K562 (cell line): Measurements from ENCODE around the gene TXLNA. TPM values are rescaled to one million over a fixed set of nuclear protein-coding genes. Genes with fewer than 3 reads are reported as not detected.

ENCODE experiments used
- ATAC-seq: fragments of 200-7000 bp; cut with Tn5 transposase; 3 replicates; pipeline ENCODE4 v1.9.1; 2020; ENCODE audit warnings: moderate library complexity
- BruUV-seq: library from RNA; stranded (reverse); fragments of 400-500 nt; replicated peaks from 2 replicates; lab custom pipeline; 2021; lab: Mats Ljungman, UMichigan
- CTCF ChIA-PET: fragments of 300-600 bp; formaldehyde crosslinking; extraction: SDS; loops from one replicate; lab custom pipeline; 2021; ENCODE audit warnings: low intra/inter-chr PET ratio; lab: Yijun Ruan, JAX
- POLR2A ChIA-PET: fragments of 300-600, 350-650 bp; sonication (Branson Sonifier 250); formaldehyde crosslinking; extraction: SDS; loops from one replicate; lab custom pipeline; 2021; ENCODE audit warnings: antibody characterized with exemption, inconsistent platforms; lab: Yijun Ruan, JAX
- DNase-seq, 4 experiments: peaks; one replicate each; pipeline versions ENCODE4 v3.0.0 to v3.0.0-alpha.2; 2011 to 2018; ENCODE audit warnings: low spot score in 3 of 4, mixed read lengths in 3 of 4; ENCODE audit errors: extremely low read depth in 1 of 4
- FAIRE-seq: peaks from 2 replicates; lab custom pipeline; 2011; peaks lifted over from hg19 to GRCh38; lab: Jason Lieb, UNC
- H2AFZ ChIP-seq: 2 replicates; pipeline ENCODE4 v1.6.0; 2011; ENCODE audit warnings: low read depth, low read length, control low read depth, inconsistent platforms
- H3K27ac ChIP-seq: fragments of 200-600 bp; 3 replicates; pipeline ENCODE4 v1.8.0; 2011; ENCODE audit warnings: low read depth, mild to moderate bottlenecking, control low read depth, inconsistent platforms, low read length, moderate library complexity, mixed read lengths; ENCODE audit errors: extremely low read depth
- H3K27me3 ChIP-seq, 2 experiments: fragments of 300-600 bp in 1 of 2; 2 replicates in 1 of 2; 3 replicates in 1 of 2; pipeline versions ENCODE4 v1.6.0 to v1.8.0; 2011; ENCODE audit warnings: inconsistent platforms in 2 of 2, low read length in 2 of 2, mild to moderate bottlenecking in 1 of 2, mixed read lengths in 1 of 2, moderate library complexity in 1 of 2; ENCODE audit not compliant: control insufficient read depth in 2 of 2, insufficient read depth in 2 of 2
- H3K36me3 ChIP-seq: fragments of 300-600 bp; 3 replicates; pipeline ENCODE4 v1.8.0; 2011; ENCODE audit warnings: mild to moderate bottlenecking, low read length, inconsistent platforms; ENCODE audit not compliant: control insufficient read depth, insufficient read depth
- H3K4me1 ChIP-seq, 2 experiments: fragments of 200-600 bp in 1 of 2; replicated peaks in 1 of 2; 2 replicates in 1 of 2; 3 replicates in 1 of 2; pipeline versions ENCODE4 v1.5.1 to v1.8.0; 2011; ENCODE audit warnings: inconsistent platforms in 2 of 2, low read length in 2 of 2, mild to moderate bottlenecking in 1 of 2, mixed read lengths in 1 of 2, moderate library complexity in 1 of 2; ENCODE audit not compliant: control insufficient read depth in 2 of 2, insufficient read depth in 2 of 2
- H3K4me2 ChIP-seq: 2 replicates; pipeline ENCODE4 v1.6.1; 2011; ENCODE audit warnings: low read length, control low read depth, inconsistent platforms, mixed read lengths; ENCODE audit not compliant: insufficient read depth
- H3K4me3 ChIP-seq: fragments of 200-600 bp; sonication (generic), shearing (Covaris generic); 2 replicates; pipeline ENCODE4 v1.5.1; 2016; ENCODE audit warnings: control low read depth, inconsistent platforms
- H3K79me2 ChIP-seq: fragments of 200-600 bp; 3 replicates; pipeline ENCODE4 v1.8.0; 2011; ENCODE audit warnings: low read length, inconsistent platforms; ENCODE audit not compliant: control insufficient read depth, insufficient read depth
- H3K9ac ChIP-seq, 2 experiments: 2 replicates each; pipeline versions ENCODE4 v1.6.0 to v1.6.1; 2011; ENCODE audit warnings: low read depth in 2 of 2, low read length in 2 of 2, control low read depth in 1 of 2, inconsistent platforms in 1 of 2, mild to moderate bottlenecking in 1 of 2, mixed read lengths in 1 of 2; ENCODE audit not compliant: insufficient read depth in 1 of 2
- H3K9me1 ChIP-seq: one replicate; pipeline ENCODE4 v1.6.0; 2011; ENCODE audit warnings: inconsistent platforms, mild to moderate bottlenecking, low read length, moderate library complexity; ENCODE audit not compliant: control insufficient read depth, insufficient read depth
- H3K9me3 ChIP-seq: replicated peaks from 2 replicates; pipeline ENCODE4 v1.5.1; 2011; ENCODE audit warnings: low read depth, low read length, inconsistent platforms; ENCODE audit not compliant: control insufficient read depth, insufficient read depth
- H4K20me1 ChIP-seq: replicated peaks from 2 replicates; pipeline ENCODE4 v1.6.1; 2011; ENCODE audit warnings: low read length, inconsistent platforms, mixed read lengths; ENCODE audit not compliant: control insufficient read depth, insufficient read depth
- MYNN ChIP-seq, 2 experiments: sonication (generic); formaldehyde crosslinking in 1 of 2; IDR thresholded peaks; 2 replicates each; pipeline versions ENCODE4 v1.5.0 to v1.6.1; 2016 to 2020; ENCODE audit warnings: antibody characterized with exemption in 1 of 2, missing genetic modification reagents in 1 of 2
- POLR2A ChIP-seq: fragments of 450-650 bp; conservative IDR thresholded peaks from 2 replicates; pipeline ENCODE4 v1.6.1; 2016
- POLR2AphosphoS2 ChIP-seq: IDR thresholded peaks from 2 replicates; pipeline ENCODE4 v1.6.1; 2012; ENCODE audit warnings: low read length, improper control_type of control experiment
- POU5F1 ChIP-seq: fragments of 150-350 bp; IDR thresholded peaks from 2 replicates; pipeline ENCODE4 v1.6.1; 2014; ENCODE audit warnings: borderline replicate concordance, low read length, low read depth, mild to moderate bottlenecking; ENCODE audit not compliant: partially characterized antibody
- SMARCA4 ChIP-seq: fragments of 450-650 bp; IDR thresholded peaks from 2 replicates; pipeline ENCODE4 v1.6.1; 2016
- ZNF282 ChIP-seq: sonication (generic); formaldehyde crosslinking; IDR thresholded peaks from 2 replicates; pipeline ENCODE4 v1.8.1; 2023; ENCODE audit warnings: missing genetic modification reagents
- WGBS: fragments of 100-300 bp; shearing (Covaris generic); methylation state at CpG from one replicate; pipeline ENCODE4 v1.1.6; 2016; ENCODE audit warnings: low coverage, mixed read lengths; ENCODE audit not compliant: insufficient coverage; ENCODE audit errors: missing lambda C conversion rate; 5-methylcytosine and 5-hydroxymethylcytosine counted together
- in situ Hi-C: fragments of 300-500 bp; cut with MboI; formaldehyde crosslinking; loops from 4 replicates; pipeline ENCODE4 v1.15.0; 2018; ENCODE audit warnings: inconsistent platforms, mixed read lengths
- intact Hi-C: fragments of 100-400 bp; cut with micrococcal nuclease; formaldehyde crosslinking; loops from 2 replicates; pipeline ENCODE4 v1.14.2; 2022
- polyA plus RNA-seq, 8 experiments: library from polyadenylated mRNA; depleted of rRNA in 4 of 8; stranded (reverse) in 5 of 8; unstranded in 3 of 8; fragments of >200 nt; fragmentation: Nextera tagmentation in 2 of 8; fragmentation: Illumina TruSeq in 1 of 8; extraction: Ambion mirVana in 2 of 8; extraction: Trizol in 1 of 8; gene quantifications; 2 replicates each; pipeline versions ENCODE4 v1.2.1 to v1.2.3, GENCODE V29; 2011 to 2014; ENCODE audit warnings: inconsistent platforms in 1 of 8, missing spikeins in 1 of 8
- total RNA-seq, 7 experiments: library from RNA; depleted of rRNA in 6 of 7; stranded (reverse); fragments of >200 nt in 6 of 7; fragmentation: Illumina TruSeq in 2 of 7; extraction: Trizol in 2 of 7; gene quantifications; 2 replicates each; pipeline versions ENCODE4 v1.2.1 to v1.2.3, GENCODE V29; 2011 to 2021; ENCODE audit warnings: low replicate concordance in 1 of 7

The TXLNA gene
- total and polyA plus RNA-seq, 9 of the 15 experiments (the other 6 are each of a cell fraction or from before 2014, with no cell fraction given): 9.2 to 54.5 (median 39.3) TPM

DNA sequence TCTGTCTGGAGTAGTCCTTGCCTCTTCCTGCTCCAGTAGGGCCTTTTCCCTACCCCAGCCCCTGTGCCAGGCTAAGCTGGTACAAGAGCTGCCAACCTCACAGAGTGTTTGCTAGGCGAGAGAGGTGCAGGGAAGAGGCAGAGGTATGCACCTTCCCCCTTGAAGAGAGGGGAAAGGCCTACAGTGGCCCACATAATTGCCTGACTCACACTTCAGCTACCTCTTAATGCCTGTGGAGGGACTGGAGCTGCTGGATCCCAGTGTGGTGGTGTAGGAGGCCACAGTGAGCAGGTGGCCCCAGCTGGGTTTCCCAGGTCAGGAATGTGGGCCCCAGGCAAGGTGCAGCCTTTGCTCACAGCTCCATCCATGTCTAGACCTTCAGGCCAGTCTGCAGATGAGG lies 17.6 kb downstream of the TXLNA start:
- peak overlapping the region; percentile 7; the same call in 1 of the 3 replicates for H3K27ac ChIP-seq
- H3K4me1 ChIP-seq: peaks cover 11 to 37% of the 10 kb centered on the region in 2 experiments
- CTCF ChIA-PET: no interaction called here
- no peak overlapping the region for H2AFZ ChIP-seq
- H4K20me1 ChIP-seq: no peaks in the 10 kb centered on the region; the same call in none of the 2 replicates
- H3K4me2 ChIP-seq: no peak overlapping the region
- peaks cover 65% of the 10 kb centered on the region for H3K36me3 ChIP-seq
- WGBS: 100% methylated on average over 1 of the region's 1 CpG
- peak overlapping the region in 1 of 2 experiments; percentile 3; a peak in 1 of 4 replicates for H3K9ac ChIP-seq
- TF ChIP-seq MYNN (IDR thresholded peaks at IDR 0.05): 0 out of 2 replicates have a peak, but pooled peaks have one; percentile 10
- no peak for TF ChIP-seq MYNN (CRISPR knock-in tag; IDR thresholded peaks at IDR 0.05)
- TF ChIP-seq POU5F1: no peak
- TF ChIP-seq POLR2A: peak; percentile 44; the same call in 1 of the 2 replicates
- TF ChIP-seq SMARCA4: no peak
- TF ChIP-seq POLR2AphosphoS2: 0 out of 2 replicates have a peak, but pooled peaks have one; percentile 79
- TF ChIP-seq ZNF282 (CRISPR knock-in tag): 0 out of 2 replicates have a peak, but pooled peaks have one; percentile 29
- intact Hi-C loops: no loop called here
- peaks cover 12% of the 10 kb centered on the region; the same call in 2 of the 3 replicates for H3K79me2 ChIP-seq
- ATAC-seq (no peak), DNase-seq (no peak), FAIRE-seq (no peak)
- peaks cover 3% of the 10 kb centered on the region for H3K9me1 ChIP-seq
- H3K27me3 ChIP-seq: no peaks in the 10 kb centered on the region
- in situ Hi-C loops: no loop called here
- POLR2A ChIA-PET: interaction anchor here (0.6 to 10.8 kb wide), 10 partner anchors 11 to 202 kb away, joined by 3 to 201 read pairs (median 4); partner anchors contain the start of genes DCDC2B, IQCC, MARCKSL1 and TXLNA
- no peaks in the 10 kb centered on the region for H3K9me3 ChIP-seq
- BruUV-seq: no TSS peak
- H3K4me3 ChIP-seq: no peak overlapping the region
